ENCODE data around the gene ARID5B.
A peak's percentile ranks its signal among the peaks of the same experiment; 100 is the strongest.

The ARID5B gene

GRCh38 chr10:62098278-62099121, 197.0 kb downstream of the ARID5B start:
- DNase-seq (ENCODE audit: low read depth): no peak

GRCh38 chr10:62099299-62099698, 197.8 kb downstream of the ARID5B start:
- no peak for DNase-seq (ENCODE audit: low read depth)

- DNase-seq (ENCODE audit: low read depth): no peak
These were observed 202.4 kb downstream of the ARID5B start for GRCh38 chr10:62103857-62104256.

GRCh38 chr10:62106929-62107519, 205.5 kb downstream of the ARID5B start:
- DNase-seq (ENCODE audit: low read depth): no peak

- no peak for DNase-seq (ENCODE audit: low read depth)
These were observed 207.5 kb downstream of the ARID5B start for GRCh38 chr10:62108759-62109586.

GRCh38 chr10:62109587-62110293, 208.2 kb downstream of the ARID5B start:
- DNase-seq (ENCODE audit: low read depth): no peak

GRCh38 chr10:62112300-62112699, 210.8 kb downstream of the ARID5B start:
- DNase-seq (ENCODE audit: low read depth): no peak

GRCh38 chr10:62112963-62113362, 211.5 kb downstream of the ARID5B start:
- DNase-seq (ENCODE audit: low read depth): no peak

GRCh38 chr10:62113680-62114079, 212.2 kb downstream of the ARID5B start:
- DNase-seq (ENCODE audit: low read depth): no peak

- DNase-seq (ENCODE audit: low read depth): no peak
These were observed 213.8 kb downstream of the ARID5B start for GRCh38 chr10:62115321-62115720.

- no peak for DNase-seq (ENCODE audit: low read depth)
These were observed 214.3 kb downstream of the ARID5B start for GRCh38 chr10:62115842-62116241.

- DNase-seq (ENCODE audit: low read depth): no peak
These were observed 215.4 kb downstream of the ARID5B start for GRCh38 chr10:62116896-62117295.

- DNase-seq (ENCODE audit: low read depth): no peak
These were observed 219.7 kb downstream of the ARID5B start for GRCh38 chr10:62121187-62121530.

- no peak for DNase-seq (ENCODE audit: low read depth)
These were observed 226.5 kb downstream of the ARID5B start for GRCh38 chr10:62127975-62128374.

- peak; percentile 89 for DNase-seq (ENCODE audit: low read depth)
These were observed 229.4 kb downstream of the ARID5B start for GRCh38 chr10:62130948-62131347.

- DNase-seq (ENCODE audit: low read depth): no peak
These were observed 230.2 kb downstream of the ARID5B start for GRCh38 chr10:62131724-62132123.

GRCh38 chr10:62133618-62134017, 232.1 kb downstream of the ARID5B start:
- DNase-seq (ENCODE audit: low read depth): no peak

GRCh38 chr10:62136931-62137330, 235.4 kb downstream of the ARID5B start:
- no peak for DNase-seq (ENCODE audit: low read depth)
